GM21619 (cell line): ENCODE results near the gene KMT2E.
A peak's percentile ranks its signal among the peaks of the same experiment; 100 is the strongest.
"Not testable (repeated sequence)": the region's sequence is repeated elsewhere in the genome, so short reads cannot be mapped to it uniquely, and the experiment has no call there.

Source experiments
- ATAC-seq: cut with Tn5 transposase; IDR thresholded peaks from one replicate; pipeline ENCODE4 v1.9.1; 2021; ENCODE audit not compliant: unreplicated experiment

The KMT2E gene

DNA sequence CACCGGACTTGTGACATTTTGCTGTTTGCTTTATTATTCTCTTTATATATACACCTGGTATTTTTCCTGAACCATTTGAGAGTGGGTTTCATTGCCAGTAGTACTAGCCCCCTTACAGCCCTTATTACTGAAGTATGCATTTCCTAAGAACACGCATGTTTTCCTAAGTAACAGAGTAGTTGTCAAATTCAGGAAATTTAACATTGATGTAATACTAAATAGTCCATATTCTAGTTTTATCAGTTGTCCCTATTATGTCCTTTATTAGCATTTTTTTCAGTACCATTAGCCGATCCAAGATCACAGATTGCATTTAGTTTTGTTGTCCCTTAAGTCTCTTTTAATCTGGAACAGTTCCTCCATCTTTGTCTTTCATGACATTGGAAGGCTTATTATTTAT, 8.0 kb downstream of the KMT2E start:
- ATAC-seq, result no peak

DNA sequence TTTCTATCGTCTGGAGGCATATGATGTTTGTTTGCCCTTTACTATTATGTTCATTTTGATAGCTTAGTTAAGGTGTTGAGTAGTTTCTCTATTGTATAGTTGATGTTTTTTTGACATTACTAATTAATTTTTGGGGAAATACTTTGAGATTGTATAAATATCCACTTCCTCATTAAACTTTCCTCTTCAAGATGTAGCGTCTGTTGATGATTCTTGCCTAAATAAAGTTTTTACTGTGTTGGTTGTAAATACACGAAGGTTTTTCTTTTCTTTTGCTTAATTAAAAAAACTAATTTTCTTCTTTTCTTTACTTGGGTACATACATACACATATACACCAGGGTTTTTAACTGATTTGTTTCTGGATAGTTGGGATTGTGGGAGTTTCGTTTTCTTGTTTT, 8.5 kb downstream of the KMT2E start:
- ATAC-seq, result no peak

DNA sequence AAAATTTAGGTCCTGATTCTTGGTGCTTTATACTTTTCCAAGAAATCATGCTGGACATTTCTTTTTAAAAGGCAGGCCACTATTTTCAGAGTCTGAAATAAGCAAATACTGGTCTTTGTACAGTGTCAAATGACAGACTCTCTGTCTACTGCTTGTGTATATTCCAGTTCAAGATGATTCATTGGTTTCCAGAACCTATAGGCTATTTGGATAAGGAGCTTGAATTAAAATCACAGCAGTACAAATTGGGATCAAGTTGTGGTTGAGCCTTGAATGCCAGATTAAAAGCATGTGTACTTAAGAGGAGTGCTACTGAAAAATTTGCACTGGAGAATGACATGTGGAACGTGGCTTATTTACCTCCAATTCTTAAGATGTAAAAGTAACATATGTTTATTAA, 10.7 kb downstream of the KMT2E start:
- ATAC-seq, result no peak

DNA sequence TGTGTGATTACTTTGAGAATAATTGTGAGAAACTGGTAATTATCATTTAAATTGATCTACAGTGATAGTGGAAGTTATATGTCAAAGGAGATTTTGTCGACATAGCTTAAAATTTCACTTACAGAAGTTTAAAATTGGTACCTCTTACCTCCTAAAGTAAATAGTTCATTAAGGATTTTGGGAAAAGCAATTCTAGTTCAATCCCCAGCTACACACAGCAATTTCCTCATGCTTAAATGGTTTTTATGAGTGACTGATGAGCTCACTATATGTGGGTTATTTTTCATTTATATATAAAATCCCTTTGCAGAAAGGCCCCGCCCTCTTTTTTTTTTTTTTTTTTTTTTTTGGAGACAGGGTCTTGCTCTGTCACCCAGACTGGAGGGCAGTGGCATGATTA, 12.7 kb downstream of the KMT2E start:
- no peak for ATAC-seq

DNA sequence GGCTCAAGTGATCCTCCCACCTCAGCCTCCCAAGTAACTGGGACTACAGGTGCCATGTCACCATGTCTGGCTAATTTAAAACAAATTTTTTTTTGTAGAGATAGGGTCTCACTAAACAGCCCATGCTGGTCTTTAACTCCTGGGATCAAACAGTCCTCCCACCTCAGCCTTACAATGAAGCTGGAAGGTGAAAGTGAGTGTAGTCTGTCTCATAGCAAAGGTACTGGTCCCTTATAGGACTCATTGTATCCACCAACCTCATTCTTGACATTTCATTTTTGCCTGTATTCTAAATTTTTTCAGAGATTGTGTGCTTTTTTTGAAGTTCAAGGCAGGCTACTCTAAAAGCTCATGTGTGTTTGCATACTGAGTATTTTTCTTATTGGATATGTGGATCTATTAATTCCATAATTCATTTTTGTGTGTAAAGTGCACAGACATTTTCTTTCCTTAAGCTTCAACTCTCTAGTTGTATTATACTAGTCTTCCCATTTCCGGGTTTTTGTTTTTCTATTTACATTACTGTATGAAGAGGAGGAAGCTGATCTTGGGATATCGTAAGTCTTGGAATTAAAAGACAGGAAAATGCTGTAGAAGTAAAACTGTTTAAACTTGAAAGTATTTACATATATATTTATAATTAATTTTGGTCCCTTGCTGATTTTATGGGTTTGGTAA, 13.3 kb downstream of the KMT2E start:
- no peak for ATAC-seq

DNA sequence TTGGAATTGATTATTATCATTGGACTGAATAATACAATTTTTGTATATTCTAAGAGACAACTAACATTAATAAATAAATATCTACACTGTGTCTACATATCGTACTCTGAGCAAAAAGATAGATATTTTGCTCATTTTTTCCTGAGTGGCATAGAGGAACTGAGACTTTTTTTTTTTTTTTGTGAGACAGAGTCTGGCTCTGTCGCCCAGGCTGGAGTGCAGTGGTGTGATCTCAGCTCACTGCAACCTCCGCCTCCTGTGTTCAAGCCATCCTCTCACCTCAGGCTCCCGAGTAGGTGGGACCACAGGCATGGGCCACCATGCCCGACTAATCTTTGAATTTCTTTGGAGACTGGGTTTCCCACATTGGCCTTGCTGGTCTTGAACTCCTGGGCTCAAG, 14.0 kb downstream of the KMT2E start:
- ATAC-seq, result peak; percentile 67

DNA sequence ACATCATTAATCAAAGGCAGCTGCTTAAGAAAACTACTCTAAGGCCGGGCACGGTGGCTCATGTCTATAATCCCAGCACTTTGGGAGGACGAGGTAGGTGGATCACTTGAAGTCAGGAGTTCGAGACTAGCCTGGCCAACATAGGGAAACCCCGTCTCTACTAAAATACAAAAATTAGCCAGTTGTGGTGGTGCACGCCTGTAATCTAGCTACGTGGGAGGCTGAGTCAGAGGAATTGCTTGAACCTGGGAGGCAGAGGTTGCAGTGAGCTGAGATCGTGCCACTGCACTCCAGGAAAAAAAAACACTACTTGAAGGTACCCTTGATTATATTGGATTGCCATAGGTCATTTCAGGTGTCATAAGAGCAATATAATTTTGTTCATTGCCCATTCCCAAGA, 14.9 kb downstream of the KMT2E start:
- not testable (repeated sequence) for ATAC-seq

DNA sequence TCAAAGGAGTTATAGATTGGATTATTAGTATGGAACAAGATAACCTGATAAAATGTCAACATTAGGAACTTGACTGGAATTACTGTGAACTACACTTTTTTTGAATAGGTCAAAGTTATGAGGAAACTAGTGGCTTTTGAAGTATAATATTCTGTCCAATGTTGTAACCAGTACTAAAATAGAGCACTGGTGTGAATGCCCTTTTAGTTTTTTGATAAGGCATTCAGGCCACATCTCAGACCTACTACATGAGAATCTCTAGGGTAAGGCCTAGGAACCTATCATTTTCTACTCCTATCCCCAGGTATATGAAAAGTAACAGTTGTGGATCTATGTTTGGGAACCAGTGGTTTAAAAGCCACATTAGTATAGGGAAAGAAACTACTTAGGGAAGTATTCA, 16.4 kb downstream of the KMT2E start:
- ATAC-seq, result no peak

DNA sequence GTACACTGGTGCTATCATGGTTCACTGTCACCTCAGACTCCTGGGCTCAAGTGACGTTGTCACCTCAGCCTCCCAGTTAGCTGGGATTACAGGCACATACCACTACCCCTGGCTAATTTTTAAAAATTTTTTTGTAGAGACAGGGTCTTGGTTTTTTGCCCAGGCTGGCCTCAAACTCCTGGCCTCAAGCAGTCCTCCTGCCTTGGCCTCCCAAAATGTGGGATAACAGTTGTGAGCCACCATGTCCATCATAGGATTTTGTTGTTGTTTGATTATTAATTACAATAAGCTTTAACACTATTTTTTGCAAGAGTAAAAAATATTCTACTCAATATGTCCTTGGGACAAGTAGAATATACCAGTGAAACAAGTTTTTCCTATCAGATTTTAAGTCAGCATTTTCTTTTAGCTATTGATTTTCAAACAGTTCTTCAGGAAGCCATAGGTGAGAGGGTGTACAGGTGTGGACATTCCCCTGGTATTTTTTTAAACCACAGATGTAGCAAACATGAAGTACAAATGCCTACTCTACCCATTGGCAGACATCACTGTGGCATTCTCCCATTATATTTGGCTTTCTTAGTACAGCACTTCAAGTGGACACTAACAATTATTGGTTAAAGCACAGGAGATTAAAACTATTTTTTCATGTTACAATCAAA, 18.7 kb downstream of the KMT2E start:
- no peak for ATAC-seq

DNA sequence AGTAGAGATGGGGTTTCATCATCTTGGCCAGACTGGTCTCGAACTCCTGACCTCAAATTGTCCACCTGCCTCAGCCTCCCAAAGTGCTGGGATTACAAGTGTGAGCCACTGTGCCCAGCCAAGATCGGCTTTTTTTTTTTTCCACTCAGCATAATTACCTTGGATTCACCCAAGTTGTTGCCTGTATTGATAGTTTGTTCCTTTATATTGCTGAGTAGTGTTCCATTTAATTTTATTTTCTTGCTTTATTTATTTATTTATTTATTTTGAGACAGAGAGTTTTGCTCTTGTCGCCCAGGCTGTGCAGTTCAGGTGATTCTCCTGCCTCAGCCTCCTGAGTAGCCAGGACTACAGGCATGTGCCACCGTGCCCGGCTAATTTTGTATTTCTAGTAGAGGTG, 21.3 kb downstream of the KMT2E start:
- ATAC-seq, result no peak

DNA sequence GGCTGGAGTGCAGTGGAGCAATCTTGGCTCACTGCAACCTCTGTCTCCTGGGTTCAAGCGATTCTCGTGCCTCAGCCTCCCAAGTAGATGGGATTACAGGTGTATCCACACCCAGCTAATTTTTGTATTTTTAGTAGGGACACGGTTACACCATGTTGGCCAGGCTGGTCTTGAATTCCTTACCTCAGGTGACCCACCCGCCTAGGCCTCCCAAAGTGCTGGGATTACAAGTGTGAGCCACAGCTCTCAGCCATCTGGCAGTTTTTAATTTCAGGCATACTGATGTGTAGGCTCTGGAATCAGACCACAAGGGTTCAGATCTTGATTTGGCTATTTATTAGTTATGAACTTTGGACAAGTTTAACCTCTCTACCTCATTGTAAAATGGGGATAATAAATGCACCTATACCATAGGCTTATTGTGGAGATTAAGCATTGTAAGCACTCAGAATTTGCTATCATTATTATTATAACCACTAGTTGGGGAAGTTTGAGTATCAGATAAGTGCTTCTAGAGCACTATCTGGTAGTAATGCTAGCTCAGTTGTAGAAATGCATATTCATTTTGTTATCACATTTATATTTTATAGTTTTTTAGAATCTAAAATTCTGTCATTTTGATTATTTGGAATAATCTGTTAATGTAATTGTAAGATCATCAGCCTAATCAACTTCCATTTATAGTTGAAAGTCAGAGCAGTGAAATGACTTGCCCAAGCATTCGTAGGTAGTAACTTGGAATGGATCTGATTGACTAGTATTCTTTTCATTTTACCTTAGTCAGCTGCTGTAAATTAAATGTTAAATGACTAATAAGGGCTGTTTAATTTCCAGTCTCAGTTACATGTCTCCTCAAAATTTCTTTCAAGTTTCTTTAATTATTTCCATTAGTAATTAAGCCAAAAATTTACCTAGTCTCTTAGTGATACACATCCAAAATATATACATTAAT, 22.5 kb downstream of the KMT2E start:
- no peak for ATAC-seq

DNA sequence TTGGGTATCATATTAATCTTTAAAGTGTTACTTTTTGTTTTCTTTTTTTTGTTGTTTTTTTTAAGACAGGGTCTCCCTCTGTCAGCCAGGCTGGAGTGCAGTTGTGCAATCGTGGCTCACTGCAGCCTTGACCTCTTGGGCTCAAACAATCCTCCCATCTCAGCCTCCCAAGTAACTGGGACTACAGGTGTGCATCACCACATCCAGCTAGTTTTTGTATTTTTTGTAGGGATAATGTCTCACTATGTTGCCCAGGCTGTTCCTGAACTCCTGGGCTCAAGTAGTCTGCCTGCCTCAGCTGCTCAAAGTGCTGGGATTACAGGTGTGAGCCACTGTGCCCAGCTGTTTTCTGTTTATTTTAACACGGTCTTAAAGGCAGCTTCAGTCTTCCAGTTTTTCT, 23.3 kb downstream of the KMT2E start:
- ATAC-seq, result no peak

DNA sequence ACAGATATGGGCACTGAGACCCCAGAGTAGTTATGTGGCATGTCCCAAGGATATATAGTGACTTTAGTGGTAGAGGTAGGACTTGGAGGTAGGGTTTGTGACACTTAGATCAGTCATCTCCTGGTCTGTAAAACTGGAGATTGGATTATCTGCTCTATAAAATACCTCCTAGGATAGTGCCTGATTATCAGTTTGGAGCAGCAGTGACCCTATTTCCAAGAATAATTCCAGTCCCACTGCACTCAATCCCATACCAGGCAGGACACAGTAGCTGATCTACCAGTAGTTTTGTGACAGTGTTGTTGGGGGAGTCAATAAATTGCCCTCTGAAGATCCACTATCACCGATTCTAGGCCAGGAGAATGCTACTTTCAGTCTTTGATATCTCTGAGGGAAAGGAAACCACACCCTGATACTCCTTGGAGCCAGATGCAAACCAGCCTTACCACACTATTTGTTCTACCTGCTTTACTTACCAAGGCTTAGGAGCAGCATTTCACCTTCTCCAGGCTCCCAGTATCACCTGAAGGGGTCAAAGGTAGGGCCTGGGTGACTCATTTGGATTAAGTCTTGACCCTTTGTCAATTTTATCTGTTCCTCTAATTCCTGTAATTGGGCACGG, 30.6 kb downstream of the KMT2E start:
- no peak for ATAC-seq

DNA sequence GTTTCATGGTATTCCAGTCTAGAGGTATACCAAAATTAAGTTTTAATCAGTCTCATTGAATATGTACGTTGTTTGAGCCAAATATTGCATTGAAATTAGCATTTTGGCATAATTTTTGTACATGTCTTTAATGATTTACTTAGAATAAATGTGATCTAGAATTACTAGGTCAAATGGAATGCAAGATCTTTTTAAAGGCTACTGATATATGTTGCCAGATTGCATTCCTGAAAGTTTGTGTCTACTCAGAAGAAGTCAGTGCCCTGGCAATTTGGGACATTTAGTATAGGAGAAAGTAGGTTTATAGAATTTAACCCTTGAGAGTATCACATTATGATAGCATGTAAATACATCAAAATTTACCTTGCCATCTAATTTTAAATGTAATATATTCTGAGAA, 32.4 kb downstream of the KMT2E start:
- ATAC-seq, result no peak

DNA sequence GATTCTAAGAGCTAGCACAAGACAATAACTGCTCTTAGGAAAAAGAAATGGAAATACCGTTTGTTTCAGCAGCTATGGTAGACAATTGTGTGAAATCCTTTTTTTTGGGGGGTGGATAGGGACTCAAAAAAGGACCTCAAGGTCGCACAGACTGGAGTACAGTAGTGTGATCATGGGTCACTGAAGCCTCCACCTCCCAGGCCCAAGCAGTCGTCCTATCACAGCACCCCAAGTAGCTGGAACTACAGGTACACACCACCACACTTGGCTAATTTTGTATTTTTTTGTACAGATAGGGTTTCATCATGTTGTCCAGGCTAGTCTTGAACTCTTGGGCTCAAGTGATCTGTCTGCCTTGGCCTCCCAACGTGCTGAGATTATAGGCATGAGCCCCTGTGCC, 33.9 kb downstream of the KMT2E start:
- ATAC-seq, result no peak

DNA sequence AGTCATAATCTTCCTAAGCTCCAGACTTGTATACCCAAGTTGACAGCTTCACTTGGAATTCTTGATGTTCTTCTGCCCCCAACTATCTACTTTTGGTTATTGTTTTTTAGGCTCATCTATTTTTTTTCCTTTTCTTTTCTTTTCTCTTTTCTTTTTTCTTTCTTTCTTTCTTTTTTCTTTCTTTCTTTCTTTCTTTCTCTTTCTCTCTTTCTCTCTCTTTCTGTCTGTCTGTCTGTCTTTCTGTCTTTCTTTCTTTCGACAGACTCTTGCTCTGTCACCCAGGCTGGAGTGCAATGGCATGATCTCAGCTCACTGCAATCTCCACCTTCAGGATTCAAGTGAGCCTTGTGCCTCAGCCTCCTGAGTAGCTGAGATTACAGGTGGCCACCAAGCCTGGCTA, 36.5 kb downstream of the KMT2E start:
- ATAC-seq, result no peak

DNA sequence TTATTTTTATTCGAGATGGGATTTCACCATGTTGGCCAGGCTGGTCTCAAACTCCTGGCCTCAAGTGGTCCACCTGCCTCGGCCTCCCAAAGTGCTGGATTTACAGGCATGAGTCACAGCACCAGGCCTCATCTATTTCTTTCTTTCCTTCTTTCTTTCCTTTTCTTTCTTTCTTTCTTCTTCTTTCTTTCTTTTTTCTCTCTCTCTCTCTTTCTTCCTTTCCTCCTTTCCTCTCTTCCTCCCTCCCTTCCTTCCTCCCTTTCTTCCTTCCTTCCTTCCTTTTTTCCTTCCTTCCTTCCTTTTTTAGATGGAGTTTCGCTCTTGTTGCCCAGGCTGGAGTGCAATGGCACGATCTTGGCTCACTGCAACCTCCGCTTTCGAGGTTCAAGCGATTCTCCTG, 36.9 kb downstream of the KMT2E start:
- not testable (repeated sequence) for ATAC-seq

DNA sequence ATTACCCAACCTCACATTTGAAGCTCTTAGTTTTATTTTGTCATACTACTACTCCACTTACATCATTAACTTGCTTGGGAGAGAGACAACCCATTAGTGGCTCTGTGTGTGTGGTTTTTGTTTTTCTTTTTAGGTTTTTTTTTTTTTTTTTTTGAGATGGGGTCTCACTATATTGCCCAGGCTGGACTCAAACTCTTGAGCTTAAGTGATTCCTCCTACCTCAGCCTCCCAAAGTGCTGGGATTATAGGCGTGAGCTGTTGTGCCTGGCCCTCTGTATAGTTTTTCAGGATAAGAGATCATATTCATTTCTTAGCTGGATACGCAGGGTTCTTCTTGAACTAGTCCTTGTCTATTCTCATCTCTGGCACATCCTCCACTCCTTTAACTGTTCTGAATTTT, 41.1 kb downstream of the KMT2E start:
- no peak for ATAC-seq

DNA sequence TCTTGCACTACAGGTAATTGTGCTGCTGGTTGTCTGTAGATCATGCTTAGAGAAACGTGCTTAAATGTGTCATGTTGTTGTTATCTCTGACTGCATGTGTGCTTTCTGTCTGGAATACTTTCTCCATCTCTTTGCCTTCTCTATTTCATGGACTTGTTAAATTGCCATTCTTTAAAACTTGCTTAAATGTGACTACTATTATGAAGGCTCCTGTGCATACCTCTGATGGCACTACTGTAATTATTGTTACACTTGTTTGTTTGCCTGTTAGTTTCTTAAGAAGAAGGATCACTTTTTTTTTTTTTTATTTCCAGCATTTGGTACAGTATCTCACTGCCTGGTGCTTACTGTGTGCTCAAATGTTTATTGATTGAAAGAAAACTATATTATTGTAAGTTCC, 41.6 kb downstream of the KMT2E start:
- ATAC-seq, result no peak

DNA sequence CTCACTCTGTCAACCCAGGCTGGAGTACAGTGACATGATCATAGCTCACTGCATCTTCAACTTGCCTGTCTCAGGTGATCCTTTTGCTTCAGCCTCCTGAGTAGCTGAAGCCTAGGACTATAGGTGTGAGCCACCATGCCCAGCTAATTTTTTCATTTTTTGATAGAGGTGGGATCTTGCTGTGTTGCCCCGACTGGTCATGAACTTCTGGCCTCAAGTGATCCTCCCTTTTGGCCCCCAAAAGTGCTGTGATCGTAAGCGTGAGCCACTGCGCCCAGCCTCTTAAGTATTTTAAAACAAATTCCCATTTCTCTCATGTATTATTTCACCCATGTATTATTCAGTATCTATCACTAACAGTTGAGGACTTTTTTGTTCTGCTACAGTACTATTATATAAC, 43.5 kb downstream of the KMT2E start:
- no peak for ATAC-seq

DNA sequence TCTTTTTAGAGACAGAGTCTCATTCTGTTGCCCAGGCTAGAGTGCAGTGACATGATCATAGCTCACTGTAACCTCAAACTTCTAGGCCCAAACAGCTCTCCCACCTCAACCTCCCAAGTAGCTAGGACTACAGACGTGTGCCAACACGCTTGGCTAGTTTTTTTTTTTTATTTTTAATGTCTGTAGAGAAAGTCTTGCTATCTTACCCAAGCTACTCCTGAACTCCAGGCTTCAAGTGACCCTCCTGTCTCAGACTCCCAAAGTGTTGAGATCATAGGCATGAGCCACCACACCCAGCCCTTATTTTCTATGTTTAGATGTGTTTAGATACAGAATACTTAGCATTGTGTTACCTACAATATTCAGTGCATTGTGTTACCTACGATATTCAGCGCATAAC, 46.4 kb downstream of the KMT2E start:
- no peak for ATAC-seq

DNA sequence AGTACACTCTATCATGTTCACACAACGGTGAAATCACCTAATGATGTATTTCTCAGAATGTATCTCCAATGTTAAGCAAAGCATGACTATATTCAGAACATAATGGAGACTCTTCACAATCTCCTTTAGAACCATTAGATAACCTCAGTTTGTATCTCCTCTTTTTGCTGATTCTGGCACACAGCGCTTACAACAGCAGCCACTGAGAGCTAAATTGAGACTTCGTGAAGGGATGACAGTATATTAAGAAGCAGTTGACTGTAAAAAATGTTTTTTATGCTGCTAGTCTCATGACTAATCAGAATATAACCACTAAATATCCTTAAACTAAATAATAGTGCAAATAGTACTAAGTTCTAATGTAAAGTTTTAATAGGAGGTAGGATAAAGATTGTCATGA, 46.9 kb downstream of the KMT2E start:
- ATAC-seq, result no peak
